HG03520 (cell line): ENCODE measurements around the gene MICOS13.

Source experiments
- ATAC-seq: cut with Tn5 transposase; IDR thresholded peaks from one replicate; pipeline ENCODE4 v1.9.1; 2021; ENCODE audit warnings: mild to moderate bottlenecking, moderate library complexity; ENCODE audit not compliant: unreplicated experiment

Gene MICOS13

GRCh38 chr19:5671600-5671999 is 8.7 kb downstream of the MICOS13 start:
- ATAC-seq = no peak

GRCh38 chr19:5669212-5669611 is 11.1 kb downstream of the MICOS13 start:
- ATAC-seq = no peak

- ATAC-seq = no peak
Measured at GRCh38 chr19:5667751-5668271, 12.5 kb downstream of the MICOS13 start.

- no peak for ATAC-seq
Measured at GRCh38 chr19:5666921-5667610, 13.2 kb downstream of the MICOS13 start.

GRCh38 chr19:5665781-5666513 is 14.4 kb downstream of the MICOS13 start:
- no peak for ATAC-seq

GRCh38 chr19:5664515-5664914 is 15.8 kb downstream of the MICOS13 start:
- ATAC-seq = no peak

- no peak for ATAC-seq
Measured at GRCh38 chr19:5663904-5664303, 16.4 kb downstream of the MICOS13 start.

- no peak for ATAC-seq
Measured at GRCh38 chr19:5661483-5661882, 18.8 kb downstream of the MICOS13 start.

- ATAC-seq = no peak
Measured at GRCh38 chr19:5655412-5655811, 24.9 kb downstream of the MICOS13 start.

- no peak for ATAC-seq
Measured at GRCh38 chr19:5654931-5655330, 25.4 kb downstream of the MICOS13 start.

GRCh38 chr19:5652261-5652660 is 28.1 kb downstream of the MICOS13 start:
- no peak for ATAC-seq

- no peak for ATAC-seq
Measured at GRCh38 chr19:5651361-5651760, 29.0 kb downstream of the MICOS13 start.

GRCh38 chr19:5648464-5648863 is 31.9 kb downstream of the MICOS13 start:
- no peak for ATAC-seq

- no peak for ATAC-seq
Measured at GRCh38 chr19:5646703-5647102, 33.6 kb downstream of the MICOS13 start.

GRCh38 chr19:5645409-5645808 is 34.9 kb downstream of the MICOS13 start:
- no peak for ATAC-seq

GRCh38 chr19:5644037-5644436 is 36.3 kb downstream of the MICOS13 start:
- ATAC-seq = no peak

- no peak for ATAC-seq
Measured at GRCh38 chr19:5643060-5643459, 37.3 kb downstream of the MICOS13 start.

- no peak for ATAC-seq
Measured at GRCh38 chr19:5642204-5642603, 38.1 kb downstream of the MICOS13 start.

GRCh38 chr19:5641171-5641570 is 39.1 kb downstream of the MICOS13 start:
- no peak for ATAC-seq

- ATAC-seq = no peak
Measured at GRCh38 chr19:5637971-5638370, 42.3 kb downstream of the MICOS13 start.

- no peak for ATAC-seq
Measured at GRCh38 chr19:5635427-5635826, 44.9 kb downstream of the MICOS13 start.

- ATAC-seq = no peak
Measured at GRCh38 chr19:5632657-5633056, 47.7 kb downstream of the MICOS13 start.
